Skin epidermis (tissue), 12 donors: ENCODE results near the gene MME.
A peak's percentile ranks its signal among the peaks of the same experiment; 100 is the strongest.
"Not testable (repeated sequence)": the region's sequence is repeated elsewhere in the genome, so short reads cannot be mapped to it uniquely, and the experiment has no call there.

Experiments used
- H3K27ac ChIP-seq, 21 experiments: fragments of 200-600 bp; sonication (generic) in 11 of 21; one replicate each; pipeline ENCODE4 v1.5.0; 2020; ENCODE audit warnings: mild to moderate bottlenecking in 3 of 21, inconsistent platforms in 2 of 21, moderate library complexity in 2 of 21
- H3K4me3 ChIP-seq, 7 experiments: fragments of 200-600 bp; sonication (generic) in 2 of 7; one replicate each; pipeline ENCODE4 v1.5.0; 2020; ENCODE audit warnings: inconsistent platforms in 2 of 7, mild to moderate bottlenecking in 2 of 7, moderate library complexity in 1 of 7

MME gene

GRCh38 chr3:155080692-155081091 lies 573 bp downstream of the MME start:
- peak overlapping the region in 4 of 21 experiments; percentile 43 to 73 (median 68) for H3K27ac ChIP-seq
- H3K4me3 ChIP-seq: peak overlapping the region in 5 of 7 experiments; percentile 33 to 57 (median 45)

DNA sequence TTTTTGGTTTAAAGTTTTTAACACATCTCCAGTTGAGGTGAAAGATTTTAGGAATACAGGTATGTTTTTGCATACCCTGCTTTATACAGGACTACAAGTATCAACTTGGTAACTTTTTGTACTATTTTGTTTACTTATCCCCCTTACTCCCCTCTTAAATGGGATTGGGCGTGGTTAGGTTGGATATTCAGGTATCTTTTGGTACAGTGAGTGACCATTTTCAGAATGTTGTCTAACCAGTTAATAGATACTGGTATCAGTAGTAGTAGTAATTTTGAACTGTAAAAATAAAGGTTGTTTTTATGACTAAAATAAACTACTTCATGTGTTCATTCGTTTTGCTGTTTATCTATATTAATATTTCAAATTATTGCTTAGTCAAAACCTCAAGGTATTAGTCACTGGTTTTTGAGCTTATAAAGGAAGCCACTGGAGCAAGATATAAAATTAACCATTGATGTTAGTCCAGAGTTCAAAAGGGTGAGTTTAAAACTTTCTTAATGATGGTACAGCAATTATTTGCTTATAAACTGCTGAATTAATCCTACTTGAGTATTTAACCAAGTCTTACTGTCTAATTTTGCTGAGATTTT lies 3.3 kb downstream of the MME start:
- Histone ChIP-seq H3K4me3 (no peak overlapping the region), H3K27ac (no peak overlapping the region)

DNA sequence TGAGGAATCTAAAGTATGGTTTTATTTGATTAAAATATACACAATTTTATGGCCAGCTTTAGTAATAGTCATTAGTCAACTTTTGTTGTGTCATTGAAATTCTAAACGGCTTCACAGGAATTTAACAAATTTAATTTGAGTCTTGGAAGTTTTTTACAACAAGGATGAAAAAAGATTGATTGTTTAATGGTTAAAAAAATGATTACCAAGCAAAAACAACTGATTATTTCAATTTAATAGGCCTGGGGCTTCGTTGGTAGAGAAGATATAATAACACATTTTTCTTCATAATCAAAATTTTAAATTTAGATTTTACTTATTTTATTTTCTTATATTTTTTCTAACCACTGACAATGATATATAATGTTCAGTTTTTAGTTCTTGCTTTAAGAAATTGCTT lies 4.4 kb downstream of the MME start:
- no peak overlapping the region for H3K4me3 ChIP-seq
- H3K27ac ChIP-seq: no peak overlapping the region

GRCh38 chr3:155086051-155086450 lies 5.9 kb downstream of the MME start:
- Histone ChIP-seq H3K4me3 (no peak overlapping the region), H3K27ac (no peak overlapping the region)

- H3K27ac ChIP-seq: no peak overlapping the region
- no peak overlapping the region for H3K4me3 ChIP-seq
Measured at GRCh38 chr3:155088706-155089345, 8.7 kb downstream of the MME start.

DNA sequence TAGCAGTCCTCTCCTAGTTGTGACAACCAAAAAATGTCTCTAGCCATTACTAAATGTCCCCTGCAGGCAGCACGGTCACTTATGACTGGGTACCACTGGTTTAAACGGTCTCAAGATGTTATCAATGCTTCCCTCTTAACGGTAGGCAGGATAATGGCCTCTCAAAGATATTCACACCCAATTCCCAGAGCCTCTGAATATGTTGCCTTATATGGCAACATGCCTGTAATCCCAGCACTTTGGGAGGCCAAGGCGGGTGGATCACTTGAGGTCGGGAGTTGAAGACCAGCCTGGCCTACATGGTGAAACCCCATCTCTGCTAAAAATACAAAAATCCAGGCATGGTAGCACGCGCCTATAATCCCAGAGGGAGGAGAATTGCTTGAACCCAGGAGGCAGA lies 9.4 kb downstream of the MME start:
- no peak overlapping the region for H3K4me3 ChIP-seq
- H3K27ac ChIP-seq: no peak overlapping the region

GRCh38 chr3:155093261-155093660 lies 13.1 kb downstream of the MME start:
- H3K4me3 ChIP-seq: no peak overlapping the region
- no peak overlapping the region for H3K27ac ChIP-seq

DNA sequence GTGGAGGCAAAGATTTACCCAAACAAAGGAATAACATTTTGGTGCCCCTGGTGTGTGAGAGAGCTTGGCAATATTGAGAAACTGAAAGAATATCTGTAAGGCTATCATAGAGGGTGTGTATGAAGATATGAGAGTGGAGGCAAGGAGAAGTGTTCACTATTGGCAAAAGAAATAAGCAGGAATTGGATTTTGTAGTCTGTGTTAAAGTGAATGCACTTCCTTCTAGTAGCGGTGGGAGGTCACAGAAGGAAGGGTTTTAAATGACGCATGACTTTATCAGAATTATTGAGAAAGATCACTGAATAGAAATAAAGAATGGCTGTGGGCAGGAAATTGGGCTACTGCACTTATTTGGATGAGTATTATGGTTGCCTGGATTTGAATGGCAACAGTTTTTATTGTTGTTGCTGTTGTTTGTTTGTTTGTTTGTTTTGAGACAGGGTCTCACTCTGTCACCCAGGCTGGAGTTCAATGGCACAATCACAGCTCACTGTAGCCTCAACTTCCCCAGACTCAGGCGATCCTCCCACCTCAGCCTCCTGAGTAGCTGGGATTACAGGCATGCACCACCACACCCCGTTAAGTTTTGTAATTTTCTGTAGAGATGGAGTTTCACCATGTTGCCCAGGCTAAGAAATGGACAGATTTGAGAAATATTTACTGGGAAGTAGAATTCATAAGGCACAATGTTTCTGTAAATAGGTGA lies 16.3 kb downstream of the MME start:
- no peak overlapping the region for H3K27ac ChIP-seq
- H3K4me3 ChIP-seq: no peak overlapping the region

DNA sequence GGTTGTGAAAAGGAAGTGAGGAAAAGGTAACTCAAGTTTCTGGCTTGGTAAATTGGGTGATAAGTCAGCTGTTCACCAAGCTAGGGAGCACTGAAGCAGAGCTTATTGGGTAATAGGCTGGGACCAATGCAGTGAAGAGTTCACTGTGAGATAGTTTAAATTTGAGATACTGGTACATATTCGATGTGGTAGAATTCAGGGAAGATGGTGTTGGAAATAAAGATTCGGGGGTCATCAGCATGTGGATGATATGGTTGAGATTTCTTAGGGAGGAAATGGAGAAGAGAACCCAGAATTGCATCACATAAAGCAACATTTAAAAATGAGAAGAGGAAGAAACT lies 16.9 kb downstream of the MME start:
- H3K27ac ChIP-seq: no peak overlapping the region
- H3K4me3 ChIP-seq: no peak overlapping the region

DNA sequence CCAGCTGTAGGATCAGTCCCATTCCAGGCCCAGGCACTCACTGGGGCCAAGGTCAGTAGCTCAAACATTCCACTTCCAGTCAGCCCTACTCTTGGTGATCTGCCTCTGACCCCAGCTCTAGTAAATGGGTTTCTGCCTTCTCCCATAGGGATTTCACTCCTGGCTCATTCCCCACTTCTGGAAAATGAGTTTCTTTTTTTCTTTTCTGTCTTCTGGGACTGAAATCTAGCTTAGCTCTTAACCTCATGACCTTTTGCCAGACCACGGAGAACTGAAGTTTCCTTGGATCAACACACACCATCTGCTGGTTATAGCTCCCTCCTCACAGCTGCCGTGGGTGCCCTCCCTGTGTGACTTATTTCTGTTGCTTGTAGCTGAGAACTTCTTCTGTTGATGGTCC lies 21.3 kb downstream of the MME start:
- Histone ChIP-seq H3K4me3 (no peak overlapping the region), H3K27ac (no peak overlapping the region)

DNA sequence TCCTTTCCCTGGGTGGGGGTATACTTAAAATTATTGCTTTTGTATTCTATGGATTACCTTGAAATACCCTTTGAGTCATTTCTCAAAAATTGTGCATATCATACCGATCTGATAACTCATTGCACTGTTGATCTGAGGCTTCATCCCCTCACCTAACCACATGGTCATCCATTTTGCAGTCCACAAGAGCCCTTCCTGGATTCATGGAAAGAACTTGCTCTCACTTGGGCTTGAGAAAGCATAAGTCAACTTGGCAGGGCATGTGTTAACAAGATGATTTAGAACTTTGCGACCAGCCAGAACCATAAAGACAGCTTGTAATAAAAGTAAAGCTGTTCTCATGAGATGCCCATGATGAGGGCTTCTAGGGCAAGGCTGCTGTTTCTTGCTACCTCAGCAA lies 22.2 kb downstream of the MME start:
- Histone ChIP-seq H3K27ac (no peak overlapping the region), H3K4me3 (no peak overlapping the region)

DNA sequence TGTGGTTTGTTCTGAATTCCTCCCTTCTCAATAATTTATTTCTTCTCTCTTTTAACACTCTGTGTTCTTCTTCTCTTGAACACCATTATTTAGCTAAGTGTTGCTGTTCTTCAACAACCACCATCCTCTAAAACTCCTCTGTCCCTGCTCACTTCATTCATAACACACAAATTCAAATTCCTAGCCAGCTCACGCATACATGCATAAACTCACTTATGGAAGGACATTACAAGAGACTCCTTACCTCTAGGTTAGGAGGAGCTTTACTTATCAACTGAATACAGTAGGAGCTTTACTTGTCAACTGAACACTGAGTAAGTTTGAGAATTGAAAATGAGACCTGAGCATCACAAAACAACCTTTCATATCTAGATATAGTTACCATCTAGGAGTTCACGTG lies 23.6 kb downstream of the MME start:
- Histone ChIP-seq H3K4me3 (no peak overlapping the region), H3K27ac (no peak overlapping the region)

- Histone ChIP-seq H3K4me3 (no peak overlapping the region), H3K27ac (no peak overlapping the region)
Measured at GRCh38 chr3:155106119-155106518, 26.0 kb downstream of the MME start.

DNA sequence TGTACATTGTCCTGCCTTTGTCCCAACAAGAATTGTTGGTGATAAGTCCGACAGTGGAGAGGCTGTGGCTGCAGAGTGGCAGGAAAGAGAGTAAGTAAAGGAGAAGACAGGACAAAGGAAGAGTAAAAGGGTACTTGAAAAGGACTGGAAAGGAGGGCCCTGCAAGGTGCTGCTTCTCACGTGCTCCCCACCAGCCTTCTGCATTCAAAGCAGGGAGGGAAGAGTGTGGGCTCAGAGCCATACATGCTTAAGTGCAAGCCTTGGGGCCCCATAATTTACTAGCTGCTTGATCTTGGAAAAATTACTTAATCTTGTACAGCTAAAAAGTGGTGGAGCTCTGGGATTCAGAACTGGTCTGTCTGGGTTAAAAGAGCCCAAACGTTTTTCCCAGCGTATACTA lies 29.9 kb downstream of the MME start:
- Histone ChIP-seq H3K4me3 (no peak overlapping the region), H3K27ac (no peak overlapping the region)

GRCh38 chr3:155110996-155111901 lies 31.1 kb downstream of the MME start:
- no peak overlapping the region for H3K4me3 ChIP-seq
- no peak overlapping the region for H3K27ac ChIP-seq

- Histone ChIP-seq H3K27ac (no peak overlapping the region), H3K4me3 (no peak overlapping the region)
Measured at GRCh38 chr3:155111971-155112370, 31.9 kb downstream of the MME start.

DNA sequence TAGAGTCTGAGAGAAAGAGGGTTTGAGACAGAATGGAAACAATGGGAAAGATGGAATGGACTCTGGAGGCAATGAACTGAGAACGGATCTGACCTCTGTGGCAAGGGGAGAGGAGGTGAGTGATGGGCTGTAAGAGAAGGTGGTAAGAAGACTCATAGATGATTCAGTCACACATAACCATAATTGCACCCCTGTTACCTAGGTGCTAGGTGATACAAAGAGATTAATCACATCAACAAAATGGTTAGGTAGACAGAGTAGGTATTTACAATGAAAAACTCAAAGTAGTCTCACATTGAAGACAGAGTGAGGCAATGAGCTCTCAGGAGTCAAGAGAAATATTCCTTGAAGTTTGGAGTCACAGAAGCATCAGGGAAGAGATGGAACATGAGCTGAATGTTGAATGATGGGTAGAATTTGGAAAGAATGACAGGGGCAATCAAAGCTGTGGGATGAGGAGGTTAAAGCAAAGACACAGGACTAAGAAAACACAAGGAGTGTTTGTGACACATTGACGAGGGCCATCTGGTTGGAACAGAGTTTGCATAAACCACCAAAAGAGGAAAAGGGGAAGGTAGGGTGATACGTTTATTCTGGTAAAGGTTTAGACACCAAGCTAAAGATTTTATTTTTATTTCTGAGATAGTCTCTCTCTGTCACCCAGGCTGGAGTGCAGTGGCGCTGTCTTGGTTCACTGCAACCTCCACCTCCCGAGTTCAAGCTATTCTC lies 32.7 kb downstream of the MME start:
- H3K4me3 ChIP-seq: no peak overlapping the region
- H3K27ac ChIP-seq: no peak overlapping the region

DNA sequence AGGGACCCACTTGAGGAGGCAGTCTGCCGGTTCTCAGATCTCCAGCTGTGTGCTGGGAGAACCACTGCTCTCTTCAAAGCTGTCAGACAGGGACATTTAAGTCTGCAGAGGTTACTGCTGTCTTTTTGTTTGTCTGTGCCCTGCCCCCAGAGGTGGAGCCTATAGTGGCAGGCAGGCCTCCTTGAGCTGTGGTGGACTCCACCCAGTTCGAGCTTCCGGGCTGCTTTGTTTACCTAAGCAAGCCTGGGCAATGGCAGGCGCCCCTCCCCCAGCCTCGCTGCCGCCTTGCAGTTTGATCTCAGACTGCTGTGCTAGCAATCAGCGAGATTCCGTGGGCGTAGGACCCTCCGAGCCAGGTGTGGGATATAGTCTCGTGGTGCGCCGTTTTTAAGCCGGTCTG lies 44.6 kb downstream of the MME start:
- H3K4me3 ChIP-seq: not testable (repeated sequence)

DNA sequence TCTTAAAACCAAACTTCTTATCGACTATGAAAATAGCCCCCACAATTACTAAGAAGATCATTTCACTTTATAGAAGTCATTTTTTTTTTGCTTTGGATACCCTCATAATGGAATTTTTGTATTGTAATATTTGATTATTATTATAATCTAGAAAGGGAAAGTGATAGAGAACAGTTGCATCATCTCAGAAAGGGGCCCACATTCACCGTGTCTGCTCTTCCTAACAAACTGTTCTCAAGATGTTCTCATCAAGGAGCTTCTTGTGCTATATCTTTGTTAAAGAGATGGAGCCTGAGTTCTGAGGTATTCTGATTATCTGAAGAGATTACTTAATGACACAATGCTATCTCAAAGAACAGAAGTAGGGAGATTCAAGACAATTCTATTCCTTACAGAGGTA lies 49.3 kb downstream of the MME start:
- Histone ChIP-seq H3K27ac (no peak overlapping the region), H3K4me3 (no peak overlapping the region)

More for the DNA sequence above, 44.6 kb downstream of the MME start:
- not testable (repeated sequence) for H3K27ac ChIP-seq

GRCh38 chr3:155130001-155130400 lies 49.9 kb downstream of the MME start:
- no peak overlapping the region for H3K27ac ChIP-seq
- H3K4me3 ChIP-seq: no peak overlapping the region
